Trophoblast cell (in vitro differentiated cells and primary cell): Measurements from ENCODE around the gene PGBD2.

Experiments used
- DNase-seq, 2 donors: peaks; one replicate each; pipeline ENCODE4 v3.0.0-alpha.2; 2016
- H2AFZ ChIP-seq: 2 replicates; pipeline ENCODE4 v1.6.1; 2013; ENCODE audit warnings: low read length, moderate library complexity, mild to moderate bottlenecking; ENCODE audit not compliant: insufficient read depth, poor library complexity
- H2AK5ac ChIP-seq: 2 replicates; pipeline ENCODE4 v1.6.1; 2013; ENCODE audit warnings: mild to moderate bottlenecking, low read length
- H2BK120ac ChIP-seq: 2 replicates; pipeline ENCODE4 v1.6.1; 2013; ENCODE audit warnings: low read length, mild to moderate bottlenecking, moderate library complexity; ENCODE audit not compliant: insufficient read depth, poor library complexity
- H2BK12ac ChIP-seq: 2 replicates; pipeline ENCODE4 v1.6.1; 2013; ENCODE audit warnings: mild to moderate bottlenecking, low read length, moderate library complexity
- H2BK5ac ChIP-seq: 2 replicates; pipeline ENCODE4 v1.6.1; 2013; ENCODE audit warnings: low read length, low read depth, moderate library complexity, mild to moderate bottlenecking; ENCODE audit not compliant: poor library complexity
- H3K14ac ChIP-seq: 2 replicates; pipeline ENCODE4 v1.6.1; 2013; ENCODE audit warnings: mild to moderate bottlenecking, low read length
- H3K18ac ChIP-seq: 2 replicates; pipeline ENCODE4 v1.6.1; 2013; ENCODE audit warnings: mild to moderate bottlenecking, low read length
- H3K23ac ChIP-seq: 2 replicates; pipeline ENCODE4 v1.6.1; 2013; ENCODE audit warnings: low read length
- H3K27ac ChIP-seq: 2 replicates; pipeline ENCODE4 v1.5.1; 2013; ENCODE audit warnings: low read depth, mild to moderate bottlenecking, inconsistent platforms, low read length, moderate library complexity
- H3K27me3 ChIP-seq: 2 replicates; pipeline ENCODE4 v1.6.1; 2013; ENCODE audit warnings: inconsistent platforms, mild to moderate bottlenecking, low read length, moderate library complexity; ENCODE audit not compliant: insufficient read depth
- H3K36me3 ChIP-seq, 2 experiments: 1 replicate in 1 of 2; 2 replicates in 1 of 2; pipeline ENCODE4 v1.6.1; 2013; ENCODE audit warnings: low read length in 2 of 2, mild to moderate bottlenecking in 2 of 2, moderate library complexity in 1 of 2; ENCODE audit not compliant: insufficient read depth in 2 of 2, control insufficient read depth in 1 of 2
- H3K4ac ChIP-seq: 2 replicates; pipeline ENCODE4 v1.6.1; 2013; ENCODE audit warnings: low read depth, mild to moderate bottlenecking, low read length, moderate library complexity
- H3K4me1 ChIP-seq, 2 experiments: 1 replicate in 1 of 2; 2 replicates in 1 of 2; pipeline ENCODE4 v1.6.1; 2013; ENCODE audit warnings: low read length in 2 of 2, mild to moderate bottlenecking in 2 of 2, moderate library complexity in 1 of 2; ENCODE audit not compliant: insufficient read depth in 2 of 2, control insufficient read depth in 1 of 2
- H3K4me2 ChIP-seq: 2 replicates; pipeline ENCODE4 v1.6.1; 2013; ENCODE audit warnings: inconsistent platforms, mild to moderate bottlenecking, low read length, moderate library complexity
- H3K4me3 ChIP-seq: 2 replicates; pipeline ENCODE4 v1.5.1; 2013; ENCODE audit warnings: mild to moderate bottlenecking, low read depth, low read length, inconsistent platforms
- H3K79me1 ChIP-seq: one replicate; pipeline ENCODE4 v1.6.1; 2013; ENCODE audit warnings: low read length
- H3K79me2 ChIP-seq: 2 replicates; pipeline ENCODE4 v1.6.1; 2013; ENCODE audit warnings: low read length, mild to moderate bottlenecking; ENCODE audit not compliant: control insufficient read depth, insufficient read depth, poor library complexity
- H3K9ac ChIP-seq: 2 replicates; pipeline ENCODE4 v1.6.1; 2013; ENCODE audit warnings: mild to moderate bottlenecking, low read length
- H3K9me3 ChIP-seq: 2 replicates; pipeline ENCODE4 v1.6.1; 2013; ENCODE audit warnings: low read depth, mild to moderate bottlenecking, control low read depth, inconsistent platforms, low read length; ENCODE audit not compliant: insufficient read depth
- H4K12ac ChIP-seq: 2 replicates; pipeline ENCODE4 v1.6.1; 2013; ENCODE audit warnings: low read depth, mild to moderate bottlenecking, low read length, moderate library complexity
- H4K8ac ChIP-seq: 2 replicates; pipeline ENCODE4 v1.6.1; 2013; ENCODE audit warnings: low read depth, mild to moderate bottlenecking, low read length, moderate library complexity
- H4K91ac ChIP-seq: one replicate; pipeline ENCODE4 v1.6.1; 2013; ENCODE audit warnings: low read depth, mild to moderate bottlenecking, low read length, moderate library complexity
- WGBS: extraction: QIAGEN DNeasy Blood & Tissue Kit; methylation state at CpG from one replicate; pipeline ENCODE4 v1.1.7; 2013; ENCODE audit warnings: missing lambda C conversion rate; ENCODE audit not compliant: insufficient read length, insufficient coverage; ENCODE audit errors: extremely low coverage; 5-methylcytosine and 5-hydroxymethylcytosine counted together

Gene PGBD2

DNA sequence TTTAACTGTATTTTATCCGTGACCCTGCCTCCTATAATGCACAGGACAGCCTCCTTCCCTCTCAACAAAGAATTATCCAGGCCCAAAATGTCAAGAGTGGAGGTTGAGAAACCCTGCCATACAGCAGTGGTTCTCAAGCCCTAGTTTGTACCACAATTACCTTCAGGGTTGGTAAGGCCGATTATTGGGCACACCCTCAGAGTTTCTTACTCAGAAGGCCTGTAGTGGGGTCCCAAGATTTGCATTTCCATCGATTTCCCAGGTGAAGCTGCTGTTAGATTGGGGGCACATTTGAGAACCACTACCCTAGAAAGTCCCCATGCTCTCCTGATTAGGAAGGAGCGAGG lies 400 bp upstream of the PGBD2 start:
- no peak overlapping the region for H2BK12ac ChIP-seq
- no peak for DNase-seq
- no CpG with 5 or more reads among the region's 4 CpGs for WGBS

DNA sequence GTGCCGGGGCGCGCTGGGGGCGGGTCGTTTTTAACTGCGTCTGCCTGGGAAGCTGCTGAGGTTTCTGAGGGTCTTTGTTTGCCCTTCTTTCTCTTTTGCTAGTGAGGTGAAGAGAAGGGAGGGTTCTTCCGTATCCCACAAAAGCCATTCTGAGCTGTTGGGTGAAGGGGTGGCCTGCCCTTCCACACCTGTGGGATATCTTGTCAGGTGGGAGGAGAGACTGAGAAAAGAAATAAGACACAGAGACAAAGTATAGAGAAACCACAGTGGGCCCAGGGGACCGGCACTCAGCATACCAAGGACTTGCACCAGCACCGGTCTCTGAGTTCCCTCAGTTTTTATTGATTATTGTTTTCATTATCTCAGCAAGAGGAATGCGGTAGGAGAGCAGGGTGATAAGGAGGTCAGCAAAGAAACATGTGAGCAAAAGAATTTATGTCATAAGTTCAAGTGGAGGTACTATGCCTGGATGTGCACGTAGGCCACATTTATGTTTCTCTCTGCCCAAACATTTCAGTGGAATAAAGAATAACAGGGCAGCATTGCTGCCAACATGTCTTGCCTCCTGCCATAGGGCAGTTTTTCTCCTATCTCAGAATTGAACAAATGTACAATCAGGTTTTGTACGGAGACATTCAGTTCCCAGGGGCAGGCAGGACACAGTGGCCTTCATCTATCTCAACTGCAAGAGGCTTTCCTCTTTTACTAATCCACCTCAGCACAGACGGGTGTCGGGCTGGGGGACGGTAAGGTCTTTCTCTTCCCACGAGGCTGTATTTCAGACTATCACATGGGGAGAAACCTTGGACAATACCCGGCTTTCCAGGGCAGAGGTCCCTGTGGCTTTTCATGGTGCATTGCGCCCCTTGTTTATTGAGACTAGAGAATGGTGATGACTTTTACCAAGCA lies 972 bp downstream of the PGBD2 start:
- Histone ChIP-seq H2AFZ (peak overlapping the region; percentile 56), H3K4me3 (peak overlapping the region; percentile 77), H3K36me3 (peaks cover 2 to 3% of the 10 kb centered on the region in 2 experiments), H3K18ac (peak overlapping the region; percentile 49), H3K9ac (peak overlapping the region; percentile 96), H2BK5ac (peak overlapping the region; percentile 72), H3K79me1 (peaks cover 12% of the 10 kb centered on the region), H3K79me2 (peaks cover 6% of the 10 kb centered on the region), H2BK12ac (peak overlapping the region; percentile 59), H3K4me2 (peak overlapping the region; percentile 87), H4K12ac (peak overlapping the region; percentile 51), H4K91ac (peak overlapping the region; percentile 59), H3K27ac (peak overlapping the region; percentile 45), H3K23ac (no peak overlapping the region), H3K27me3 (no peaks in the 10 kb centered on the region), H3K9me3 (no peaks in the 10 kb centered on the region), H4K8ac (peak overlapping the region; percentile 77), H3K4me1 (peaks cover 3 to 7% of the 10 kb centered on the region in 2 experiments), H2BK120ac (no peak overlapping the region), H3K14ac (peak overlapping the region; percentile 80), H3K4ac (peak overlapping the region; percentile 52), H2AK5ac (peak overlapping the region; percentile 26)
- no CpG with 5 or more reads among the region's 18 CpGs for WGBS
- peak in 1 of 2 donors; percentile 33 for DNase-seq

More for the DNA sequence above, 400 bp upstream of the PGBD2 start:
- H3K23ac ChIP-seq, result no peak overlapping the region
- H4K12ac ChIP-seq, result peak overlapping the region; percentile 49
- peak overlapping the region; percentile 78 for H4K8ac ChIP-seq
- H3K27me3 ChIP-seq, result no peaks in the 10 kb centered on the region
- H3K27ac ChIP-seq, result peak overlapping the region; percentile 38
- H2BK120ac ChIP-seq, result no peak overlapping the region
- peak overlapping the region; percentile 78 for H3K9ac ChIP-seq
- no peaks in the 10 kb centered on the region for H3K9me3 ChIP-seq
- peak overlapping the region; percentile 58 for H3K4me2 ChIP-seq
- H2AK5ac ChIP-seq, result no peak overlapping the region
- peaks cover 12% of the 10 kb centered on the region for H3K79me1 ChIP-seq
- no peak overlapping the region for H3K4ac ChIP-seq
- peak overlapping the region; percentile 9 for H2BK5ac ChIP-seq
- H3K18ac ChIP-seq, result no peak overlapping the region
- peaks cover 2 to 3% of the 10 kb centered on the region in 2 experiments for H3K36me3 ChIP-seq
- peak overlapping the region; percentile 77 for H2AFZ ChIP-seq
- H3K14ac ChIP-seq, result peak overlapping the region; percentile 71
- peaks cover 3 to 7% of the 10 kb centered on the region in 2 experiments for H3K4me1 ChIP-seq
- H3K79me2 ChIP-seq, result peaks cover 6% of the 10 kb centered on the region
- H4K91ac ChIP-seq, result peak overlapping the region; percentile 58
- H3K4me3 ChIP-seq, result peak overlapping the region; percentile 61

- Histone ChIP-seq H3K18ac (no peak overlapping the region), H3K27ac (no peak overlapping the region)
- WGBS, result no CpG with 5 or more reads among the region's 6 CpGs
Measured at GRCh38 chr1:248910761-248911160, 4.7 kb downstream of the PGBD2 start.

DNA sequence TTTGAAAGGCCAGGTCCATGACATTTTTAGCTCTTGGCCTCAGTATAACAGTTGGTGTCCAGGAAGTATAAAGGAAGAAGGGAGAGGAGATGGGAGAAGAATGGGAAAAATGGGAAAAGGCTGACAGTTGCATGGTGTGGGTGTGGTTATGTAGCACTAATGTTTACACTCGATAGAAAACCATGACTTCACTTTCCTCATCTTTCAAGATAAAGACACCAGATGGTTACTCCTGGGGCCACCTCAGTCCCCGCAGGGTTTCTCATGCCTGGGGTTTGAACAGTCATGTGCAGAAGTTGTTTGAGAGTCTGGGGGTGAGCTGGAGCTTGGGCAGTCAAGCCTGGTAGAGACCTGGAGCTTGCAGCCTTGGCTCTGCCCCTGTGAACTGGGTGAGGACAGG lies 7.9 kb downstream of the PGBD2 start:
- Histone ChIP-seq H4K12ac (no peak overlapping the region), H2BK120ac (no peak overlapping the region), H3K14ac (no peak overlapping the region), H3K4me2 (no peak overlapping the region), H3K9ac (no peak overlapping the region), H2AFZ (no peak overlapping the region), H2AK5ac (no peak overlapping the region), H4K8ac (no peak overlapping the region), H3K79me1 (no peaks in the 10 kb centered on the region), H2BK5ac (no peak overlapping the region), H3K27me3 (no peaks in the 10 kb centered on the region), H3K18ac (no peak overlapping the region), H3K23ac (no peak overlapping the region), H4K91ac (no peak overlapping the region), H3K4ac (no peak overlapping the region), H3K27ac (no peak overlapping the region), H3K4me1 (no peaks in the 10 kb centered on the region), H2BK12ac (no peak overlapping the region), H3K36me3 (peaks cover 25 to 36% of the 10 kb centered on the region in 2 experiments), H3K79me2 (no peaks in the 10 kb centered on the region), H3K4me3 (no peak overlapping the region), H3K9me3 (no peaks in the 10 kb centered on the region)
- no peak for DNase-seq
- no CpG with 5 or more reads among the region's 2 CpGs for WGBS

More at GRCh38 chr1:248910761-248911160, 4.7 kb downstream of the PGBD2 start:
- no peak for DNase-seq
- no peak overlapping the region for H3K14ac ChIP-seq
- H3K9me3 ChIP-seq, result no peaks in the 10 kb centered on the region
- H3K23ac ChIP-seq, result no peak overlapping the region
- H3K27me3 ChIP-seq, result no peaks in the 10 kb centered on the region
- no peak overlapping the region for H3K4me3 ChIP-seq
- H2AFZ ChIP-seq, result no peak overlapping the region
- no peak overlapping the region for H3K4me2 ChIP-seq
- peaks cover 3 to 7% of the 10 kb centered on the region in 2 experiments for H3K4me1 ChIP-seq
- peaks cover 12 to 15% of the 10 kb centered on the region in 2 experiments for H3K36me3 ChIP-seq
- no peak overlapping the region for H3K4ac ChIP-seq
- H2BK5ac ChIP-seq, result no peak overlapping the region
- H2AK5ac ChIP-seq, result no peak overlapping the region
- no peak overlapping the region for H4K8ac ChIP-seq
- peaks cover 9% of the 10 kb centered on the region for H3K79me1 ChIP-seq
- peaks cover 6% of the 10 kb centered on the region for H3K79me2 ChIP-seq
- no peak overlapping the region for H3K9ac ChIP-seq
- H2BK120ac ChIP-seq, result no peak overlapping the region
- no peak overlapping the region for H4K91ac ChIP-seq
- no peak overlapping the region for H2BK12ac ChIP-seq
- no peak overlapping the region for H4K12ac ChIP-seq
